ENCODE results near the gene YES1.

YES1 gene

DNA sequence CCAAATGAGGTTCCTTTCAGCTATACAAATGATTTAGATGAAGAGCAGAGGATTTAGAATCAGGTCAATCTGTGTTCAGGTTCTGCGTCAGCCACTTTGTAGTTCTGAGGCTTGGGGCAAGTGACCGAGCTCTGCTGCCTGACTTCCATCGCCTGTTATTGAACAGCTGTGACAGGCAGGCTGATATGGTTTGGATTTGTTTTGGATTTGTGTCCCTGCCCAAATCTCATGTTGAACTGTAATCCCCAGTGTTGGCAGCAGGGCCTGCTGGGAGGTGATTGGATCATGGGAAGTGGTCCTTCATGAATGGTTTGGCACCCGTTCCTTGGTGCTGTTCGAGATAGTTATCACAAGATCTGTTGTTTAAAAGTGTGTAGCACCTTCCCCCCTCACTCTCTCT is 136.0 kb downstream of the YES1 start:
- H3K4me3 ChIP-seq (ENCODE audit: insufficient read length, low read depth), result no peak overlapping the region
- H3K4me1 ChIP-seq (ENCODE audit: insufficient read depth, insufficient read length), result no peaks in the 10 kb centered on the region
- DNase-seq (ENCODE audit: low read depth, low spot score), result no peak
- no peaks in the 10 kb centered on the region for H3K9me3 ChIP-seq (ENCODE audit: insufficient read depth, low read length)
- TF ChIP-seq SUZ12 (IDR thresholded peaks at IDR 0.05; ENCODE audit: extremely low read depth, insufficient read depth, insufficient read length) (no peak), YY1 (IDR thresholded peaks at IDR 0.05; ENCODE audit: insufficient read depth, insufficient read length) (no peak), ZNF274 (IDR thresholded peaks at IDR 0.05; ENCODE audit: low read depth, low read length) (no peak)
- peaks cover 78% of the 10 kb centered on the region for H3K36me3 ChIP-seq (ENCODE audit: insufficient read depth, insufficient read length, low read length)
- H3K9ac ChIP-seq (ENCODE audit: insufficient read length, low read depth), result no peak overlapping the region
- H3K27me3 ChIP-seq (ENCODE audit: insufficient read depth, insufficient read length), result no peaks in the 10 kb centered on the region

DNA sequence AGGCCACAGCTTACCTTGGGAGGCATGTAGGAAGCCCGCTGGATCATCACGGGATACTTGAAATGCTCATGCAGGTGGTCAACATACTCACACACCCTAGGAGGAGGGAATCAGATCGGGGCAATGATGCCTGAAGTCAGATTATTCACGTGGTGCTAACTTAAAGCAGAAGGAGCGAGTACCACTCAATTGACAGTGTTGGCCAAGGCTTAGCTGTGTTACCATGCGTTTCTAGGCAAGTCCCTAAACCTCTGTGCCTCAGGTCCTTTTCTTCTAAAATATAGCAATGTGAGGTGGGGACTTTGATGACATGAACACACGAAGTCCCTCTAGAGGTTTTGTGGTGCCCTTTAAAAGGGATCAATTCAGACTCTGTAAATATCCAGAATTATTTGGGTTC is 136.7 kb downstream of the YES1 start:
- Histone ChIP-seq H3K36me3 (ENCODE audit: insufficient read depth, insufficient read length, low read length) (peaks cover 83% of the 10 kb centered on the region), H3K4me1 (ENCODE audit: insufficient read depth, insufficient read length) (no peaks in the 10 kb centered on the region), H3K9me3 (ENCODE audit: insufficient read depth, low read length) (no peaks in the 10 kb centered on the region), H3K9ac (ENCODE audit: insufficient read length, low read depth) (no peak overlapping the region), H3K4me3 (ENCODE audit: insufficient read length, low read depth) (no peak overlapping the region), H3K27me3 (ENCODE audit: insufficient read depth, insufficient read length) (no peaks in the 10 kb centered on the region)
- DNase-seq (ENCODE audit: low read depth, low spot score), result no peak
- TF ChIP-seq ZNF274 (IDR thresholded peaks at IDR 0.05; ENCODE audit: low read depth, low read length) (no peak), YY1 (IDR thresholded peaks at IDR 0.05; ENCODE audit: insufficient read depth, insufficient read length) (no peak)

DNA sequence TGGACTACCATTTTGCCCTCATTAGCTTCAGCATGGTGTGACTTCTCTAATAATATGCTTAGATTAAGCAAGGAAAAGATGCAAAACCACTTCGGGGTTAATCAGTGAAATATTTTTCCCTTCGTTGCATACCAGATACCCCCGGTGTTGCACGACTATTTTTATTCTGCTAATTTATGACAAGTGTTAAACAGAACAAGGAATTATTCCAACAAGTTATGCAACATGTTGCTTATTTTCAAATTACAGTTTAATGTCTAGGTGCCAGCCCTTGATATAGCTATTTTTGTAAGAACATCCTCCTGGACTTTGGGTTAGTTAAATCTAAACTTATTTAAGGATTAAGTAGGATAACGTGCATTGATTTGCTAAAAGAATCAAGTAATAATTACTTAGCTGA is 138.3 kb downstream of the YES1 start:
- Histone ChIP-seq H3K27me3 (ENCODE audit: insufficient read depth, insufficient read length) (no peaks in the 10 kb centered on the region), H3K4me3 (ENCODE audit: insufficient read length, low read depth) (no peak overlapping the region), H3K4me1 (ENCODE audit: insufficient read depth, insufficient read length) (no peaks in the 10 kb centered on the region), H3K36me3 (ENCODE audit: insufficient read depth, insufficient read length, low read length) (peaks cover 87% of the 10 kb centered on the region), H3K9ac (ENCODE audit: insufficient read length, low read depth) (no peak overlapping the region), H3K9me3 (ENCODE audit: insufficient read depth, low read length) (no peaks in the 10 kb centered on the region)
- TF ChIP-seq ZNF274 (IDR thresholded peaks at IDR 0.05; ENCODE audit: low read depth, low read length), result no peak
- no peak for TF ChIP-seq SUZ12 (IDR thresholded peaks at IDR 0.05; ENCODE audit: extremely low read depth, insufficient read depth, insufficient read length)
- no peak for TF ChIP-seq YY1 (IDR thresholded peaks at IDR 0.05; ENCODE audit: insufficient read depth, insufficient read length)
- DNase-seq (ENCODE audit: low read depth, low spot score), result no peak

DNA sequence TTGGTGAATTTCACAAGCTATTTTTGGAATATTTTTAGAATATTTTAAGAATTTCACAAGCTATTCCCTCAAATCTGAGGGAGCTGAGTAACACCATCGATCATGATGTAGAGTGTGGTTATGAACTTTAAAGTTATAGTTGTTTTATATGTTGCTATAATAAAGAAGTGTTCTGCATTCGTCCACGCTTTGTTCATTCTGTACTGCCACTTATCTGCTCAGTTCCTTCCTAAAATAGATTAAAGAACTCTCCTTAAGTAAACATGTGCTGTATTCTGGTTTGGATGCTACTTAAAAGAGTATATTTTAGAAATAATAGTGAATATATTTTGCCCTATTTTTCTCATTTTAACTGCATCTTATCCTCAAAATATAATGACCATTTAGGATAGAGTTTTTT is 138.7 kb downstream of the YES1 start:
- Histone ChIP-seq H3K36me3 (ENCODE audit: insufficient read depth, insufficient read length, low read length) (peaks cover 88% of the 10 kb centered on the region), H3K4me1 (ENCODE audit: insufficient read depth, insufficient read length) (no peaks in the 10 kb centered on the region), H3K9me3 (ENCODE audit: insufficient read depth, low read length) (no peaks in the 10 kb centered on the region), H3K9ac (ENCODE audit: insufficient read length, low read depth) (no peak overlapping the region), H3K4me3 (ENCODE audit: insufficient read length, low read depth) (no peak overlapping the region), H3K27me3 (ENCODE audit: insufficient read depth, insufficient read length) (no peaks in the 10 kb centered on the region)
- no peak for DNase-seq (ENCODE audit: low read depth, low spot score)
- no peak for TF ChIP-seq SUZ12 (IDR thresholded peaks at IDR 0.05; ENCODE audit: extremely low read depth, insufficient read depth, insufficient read length)
- no peak for TF ChIP-seq ZNF274 (IDR thresholded peaks at IDR 0.05; ENCODE audit: low read depth, low read length)
- no peak for TF ChIP-seq YY1 (IDR thresholded peaks at IDR 0.05; ENCODE audit: insufficient read depth, insufficient read length)
